Caco-2 (cell line): ENCODE results near the gene FIBCD1. TPM values are rescaled to one million over a fixed set of nuclear protein-coding genes. Genes with fewer than 3 reads are reported as not detected.

Experiments
- BruUV-seq: library from RNA; stranded (reverse); fragments of 400-500 nt; replicated peaks from 2 replicates; lab custom pipeline; 2021; lab: Mats Ljungman, UMichigan
- CTCF ChIA-PET: fragments of 300-600 bp; sonication (Branson Sonifier 250); formaldehyde crosslinking; loops from one replicate; lab custom pipeline; 2022; ENCODE audit warnings: antibody characterized with exemption; lab: Charles Lee
- POLR2A ChIA-PET: fragments of 300-600 bp; sonication (Branson Sonifier 250); formaldehyde crosslinking; loops from one replicate; lab custom pipeline; 2022; ENCODE audit warnings: antibody characterized with exemption; lab: Charles Lee
- DNase-seq, 2 experiments: peaks; one replicate each; pipeline versions ENCODE4 v3.0.0 to v3.0.0-alpha.2; 2020 to 2022
- H3K27me3 ChIP-seq: replicated peaks from 2 replicates; pipeline ENCODE4 v1.6.0; 2011; ENCODE audit warnings: low read length; ENCODE audit not compliant: control insufficient read depth, insufficient read depth
- H3K36me3 ChIP-seq: 2 replicates; pipeline ENCODE4 v1.5.1; 2011; ENCODE audit warnings: low read length; ENCODE audit not compliant: control insufficient read depth, insufficient read depth
- H3K4me1 ChIP-seq: fragments of 250-450 bp; sonication (Bioruptor Pico); 2 replicates; pipeline ENCODE4 v1.5.1; 2020; ENCODE audit warnings: mild to moderate bottlenecking
- H3K4me3 ChIP-seq: 2 replicates; pipeline ENCODE4 v1.5.1; 2011; ENCODE audit warnings: low read depth, mild to moderate bottlenecking, control low read depth, low read length
- H3K9me3 ChIP-seq: fragments of 250-450 bp; sonication (Bioruptor Pico); 2 replicates; pipeline ENCODE4 v1.5.1; 2020; ENCODE audit warnings: mild to moderate bottlenecking, moderate library complexity
- H3K27ac Mint-ChIP-seq: one replicate; pipeline ENCODE4 v1.8.0; 2022; ENCODE audit warnings: mixed read lengths; ENCODE audit not compliant: unreplicated experiment
- H3K27me3 Mint-ChIP-seq: one replicate; pipeline ENCODE4 v1.8.0; 2022; ENCODE audit warnings: mixed read lengths; ENCODE audit not compliant: insufficient read depth, unreplicated experiment
- H3K36me3 Mint-ChIP-seq: one replicate; pipeline ENCODE4 v1.8.0; 2022; ENCODE audit warnings: mild to moderate bottlenecking, mixed read lengths; ENCODE audit not compliant: insufficient read depth, unreplicated experiment
- H3K4me1 Mint-ChIP-seq: one replicate; pipeline ENCODE4 v1.8.0; 2022; ENCODE audit warnings: low read depth, mixed read lengths; ENCODE audit not compliant: unreplicated experiment
- H3K4me3 Mint-ChIP-seq: one replicate; pipeline ENCODE4 v1.8.0; 2022; ENCODE audit warnings: mild to moderate bottlenecking, moderate library complexity, mixed read lengths; ENCODE audit not compliant: unreplicated experiment
- H3K9me3 Mint-ChIP-seq: one replicate; pipeline ENCODE4 v1.8.0; 2022; ENCODE audit warnings: mixed read lengths; ENCODE audit not compliant: unreplicated experiment
- intact Hi-C: fragments of 100-400 bp; cut with micrococcal nuclease; formaldehyde crosslinking; loops from one replicate; pipeline ENCODE4 v1.10.0; 2022; ENCODE audit not compliant: unreplicated experiment
- total RNA-seq: library from RNA; stranded (reverse); gene quantifications from 2 replicates; pipeline ENCODE4 v1.2.3, GENCODE V29; 2022
- TF ChIP-seq, protein P1 (sequence below), 2 experiments: fragments of 200-600 bp in 1 of 2; IDR thresholded peaks; 1 replicate in 1 of 2; 2 replicates in 1 of 2; pipeline versions ENCODE4 v1.5.1 to v1.8.0; 2011 to 2022; ENCODE audit warnings: antibody characterized with exemption in 1 of 2, control low read depth in 1 of 2, inconsistent platforms in 1 of 2, low read depth in 1 of 2, low read length in 1 of 2, mild to moderate bottlenecking in 1 of 2, moderate library complexity in 1 of 2; ENCODE audit not compliant: insufficient read depth in 1 of 2, severe bottlenecking in 1 of 2, unreplicated experiment in 1 of 2

Gene FIBCD1
- total RNA-seq, 1 experiment from 2014 or later: not detected

DNA sequence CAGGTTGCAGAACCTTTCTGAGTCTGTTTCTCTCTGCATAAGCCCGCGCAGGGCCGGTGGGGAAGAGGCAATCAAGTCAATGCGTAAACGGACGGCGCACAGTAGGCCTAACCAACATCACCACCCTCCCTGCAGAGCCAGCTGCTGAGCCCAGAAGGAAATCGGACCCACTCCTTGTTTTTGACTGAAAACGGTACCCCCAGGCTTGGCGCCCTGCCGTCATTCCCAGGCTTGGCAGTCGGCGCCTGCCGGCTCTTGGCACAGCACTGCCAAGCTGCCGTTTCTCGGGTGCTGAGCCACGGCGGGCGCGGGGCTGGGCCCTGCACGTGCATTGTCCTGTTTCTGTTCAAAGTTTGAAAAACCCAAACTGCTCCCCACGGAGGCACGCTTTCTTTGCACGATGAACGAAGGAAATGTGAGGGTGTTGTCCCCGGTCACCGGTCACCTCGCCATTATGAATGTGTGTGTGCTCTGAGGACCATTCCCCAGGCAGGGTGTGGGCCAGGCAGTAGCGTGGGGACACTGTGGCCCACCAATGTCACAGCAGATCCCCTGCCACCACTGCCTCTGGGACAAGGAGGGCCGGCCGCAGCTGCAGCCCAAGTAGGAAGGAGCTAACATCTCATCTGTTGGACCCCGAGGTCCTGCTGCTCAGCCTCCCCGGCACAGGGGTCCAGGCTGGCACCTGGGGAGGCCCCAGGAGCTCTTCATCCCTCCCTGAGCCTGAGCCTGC, 20.1 kb downstream of the FIBCD1 start:
- Histone ChIP-seq H3K27me3 (no peaks in the 10 kb centered on the region), H3K4me3 (no peak overlapping the region), H3K4me1 (no peaks in the 10 kb centered on the region), H3K36me3 (no peaks in the 10 kb centered on the region), H3K9me3 (no peaks in the 10 kb centered on the region)
- Mint-ChIP-seq H3K27ac (no peak overlapping the region), H3K4me1 (no peaks in the 10 kb centered on the region), H3K4me3 (no peak overlapping the region), H3K9me3 (no peaks in the 10 kb centered on the region), H3K36me3 (no peaks in the 10 kb centered on the region), H3K27me3 (peaks cover 19% of the 10 kb centered on the region)
- no TSS peak for BruUV-seq
- ChIA-PET POLR2A (no interaction called here), CTCF (interaction anchor here (0.6 kb wide), 1 partner anchor 14 kb away, joined by 3 read pairs; no protein-coding TSS in a partner anchor)
- intact Hi-C loops: no loop called here
- TF ChIP-seq, protein P1, sequence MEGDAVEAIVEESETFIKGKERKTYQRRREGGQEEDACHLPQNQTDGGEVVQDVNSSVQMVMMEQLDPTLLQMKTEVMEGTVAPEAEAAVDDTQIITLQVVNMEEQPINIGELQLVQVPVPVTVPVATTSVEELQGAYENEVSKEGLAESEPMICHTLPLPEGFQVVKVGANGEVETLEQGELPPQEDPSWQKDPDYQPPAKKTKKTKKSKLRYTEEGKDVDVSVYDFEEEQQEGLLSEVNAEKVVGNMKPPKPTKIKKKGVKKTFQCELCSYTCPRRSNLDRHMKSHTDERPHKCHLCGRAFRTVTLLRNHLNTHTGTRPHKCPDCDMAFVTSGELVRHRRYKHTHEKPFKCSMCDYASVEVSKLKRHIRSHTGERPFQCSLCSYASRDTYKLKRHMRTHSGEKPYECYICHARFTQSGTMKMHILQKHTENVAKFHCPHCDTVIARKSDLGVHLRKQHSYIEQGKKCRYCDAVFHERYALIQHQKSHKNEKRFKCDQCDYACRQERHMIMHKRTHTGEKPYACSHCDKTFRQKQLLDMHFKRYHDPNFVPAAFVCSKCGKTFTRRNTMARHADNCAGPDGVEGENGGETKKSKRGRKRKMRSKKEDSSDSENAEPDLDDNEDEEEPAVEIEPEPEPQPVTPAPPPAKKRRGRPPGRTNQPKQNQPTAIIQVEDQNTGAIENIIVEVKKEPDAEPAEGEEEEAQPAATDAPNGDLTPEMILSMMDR (IDR thresholded peaks at IDR 0.05; ENCODE audit: insufficient read depth in 1 of 2, low read depth in 1 of 2, low read length in 1 of 2, severe bottlenecking in 1 of 2, unreplicated experiment in 1 of 2): no peak
- no peak for DNase-seq

DNA sequence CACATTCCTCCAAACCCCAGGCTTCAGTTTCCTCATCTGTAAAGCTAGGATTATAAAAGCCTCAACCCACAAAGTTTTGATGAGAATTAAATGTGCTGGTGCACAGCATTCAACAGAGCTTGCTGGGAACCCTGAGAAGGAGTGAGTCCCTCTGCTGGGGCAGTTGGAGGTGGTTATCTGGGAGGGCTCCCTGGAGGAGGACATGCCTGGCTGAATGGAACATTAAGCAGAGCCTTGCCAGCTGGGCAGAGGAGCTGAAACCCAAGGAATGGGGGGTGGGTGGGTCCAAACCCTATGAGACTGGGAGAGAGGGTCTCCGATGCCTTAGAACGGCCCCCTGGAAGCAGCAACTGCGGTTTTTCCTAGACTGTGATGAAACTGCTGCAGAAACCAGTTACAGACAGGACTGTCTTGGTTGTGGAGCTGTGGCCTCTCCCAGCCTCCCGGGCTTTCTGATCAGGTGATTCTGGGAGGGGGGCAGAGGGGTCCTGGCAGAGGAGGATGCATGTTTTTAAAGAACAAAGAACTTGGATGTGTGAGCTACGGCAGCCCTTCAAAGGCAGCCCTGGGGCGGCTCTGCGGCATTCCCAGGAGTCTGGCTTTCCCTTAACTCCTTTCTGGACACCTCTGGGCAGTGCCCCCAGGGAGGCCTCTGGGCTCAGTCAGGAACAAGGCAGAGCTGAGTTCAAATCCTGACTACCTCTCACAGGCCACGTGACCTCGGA, 20.8 kb downstream of the FIBCD1 start:
- intact Hi-C loops: no loop called here
- Histone ChIP-seq H3K36me3 (no peaks in the 10 kb centered on the region), H3K4me3 (no peak overlapping the region), H3K4me1 (no peaks in the 10 kb centered on the region), H3K27me3 (no peaks in the 10 kb centered on the region), H3K9me3 (no peaks in the 10 kb centered on the region)
- POLR2A ChIA-PET: no interaction called here
- Mint-ChIP-seq H3K4me1 (no peaks in the 10 kb centered on the region), H3K27ac (no peak overlapping the region), H3K4me3 (no peak overlapping the region), H3K27me3 (peaks cover 19% of the 10 kb centered on the region), H3K9me3 (no peaks in the 10 kb centered on the region), H3K36me3 (no peaks in the 10 kb centered on the region)
- CTCF ChIA-PET: no interaction called here
- TF ChIP-seq, protein P1 (IDR thresholded peaks at IDR 0.05; ENCODE audit: insufficient read depth in 1 of 2, low read depth in 1 of 2, low read length in 1 of 2, severe bottlenecking in 1 of 2, unreplicated experiment in 1 of 2): no peak
- BruUV-seq: no TSS peak
- DNase-seq: no peak

DNA sequence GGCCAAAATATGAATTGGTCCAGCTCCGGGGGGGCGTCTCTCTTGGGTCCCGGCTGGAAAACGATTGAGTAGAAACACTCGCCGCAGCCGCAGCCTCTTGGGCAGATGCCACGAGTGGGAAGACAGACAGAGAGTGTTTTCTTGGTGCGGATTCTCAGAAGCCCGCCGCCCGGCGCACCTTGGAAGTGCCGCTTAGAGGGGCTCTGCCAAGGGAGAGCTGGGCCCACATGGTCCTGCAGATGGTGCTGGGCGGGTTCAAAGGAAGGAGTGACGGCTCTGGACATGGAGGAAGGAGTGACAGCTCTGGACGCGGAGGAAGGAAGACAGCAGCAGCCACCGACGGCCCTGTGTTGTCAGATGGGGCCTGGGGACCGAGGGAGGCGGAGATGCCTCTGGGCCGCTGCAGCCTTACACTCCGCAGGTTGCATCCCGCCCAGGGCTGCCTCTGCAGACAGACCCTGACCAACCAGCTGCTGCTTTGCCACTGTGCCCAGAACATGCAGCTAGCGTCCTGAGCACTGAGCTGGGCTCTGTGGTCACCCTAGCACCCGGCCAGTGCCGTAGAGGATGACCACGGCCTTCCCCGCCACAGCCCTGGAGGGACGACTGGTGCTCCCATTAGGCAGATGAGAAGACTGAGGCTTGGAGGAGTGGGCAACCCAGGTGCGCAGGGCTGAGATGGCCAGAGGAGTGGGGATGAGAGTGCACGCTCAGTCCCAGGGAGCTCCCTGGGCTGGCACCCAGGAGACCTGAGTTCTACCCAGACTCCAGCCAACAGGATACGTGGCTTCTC, 21.7 kb downstream of the FIBCD1 start:
- Histone ChIP-seq H3K27me3 (no peaks in the 10 kb centered on the region), H3K36me3 (no peaks in the 10 kb centered on the region), H3K4me3 (no peak overlapping the region), H3K4me1 (no peaks in the 10 kb centered on the region), H3K9me3 (no peaks in the 10 kb centered on the region)
- Mint-ChIP-seq H3K27me3 (peaks cover 10% of the 10 kb centered on the region), H3K27ac (no peak overlapping the region), H3K36me3 (no peaks in the 10 kb centered on the region), H3K9me3 (no peaks in the 10 kb centered on the region), H3K4me1 (no peaks in the 10 kb centered on the region), H3K4me3 (no peak overlapping the region)
- TF ChIP-seq, protein P1 (IDR thresholded peaks at IDR 0.05; ENCODE audit: insufficient read depth in 1 of 2, low read depth in 1 of 2, low read length in 1 of 2, severe bottlenecking in 1 of 2, unreplicated experiment in 1 of 2): no peak
- intact Hi-C loops: no loop called here
- BruUV-seq: no TSS peak
- CTCF ChIA-PET: no interaction called here
- DNase-seq: no peak
- POLR2A ChIA-PET: interaction anchor here (0.5 kb wide), 1 partner anchor 61 kb away, joined by 5 read pairs; no protein-coding TSS in a partner anchor
